ENCODE measurements around the gene RSPH1.

RSPH1 gene

DNA sequence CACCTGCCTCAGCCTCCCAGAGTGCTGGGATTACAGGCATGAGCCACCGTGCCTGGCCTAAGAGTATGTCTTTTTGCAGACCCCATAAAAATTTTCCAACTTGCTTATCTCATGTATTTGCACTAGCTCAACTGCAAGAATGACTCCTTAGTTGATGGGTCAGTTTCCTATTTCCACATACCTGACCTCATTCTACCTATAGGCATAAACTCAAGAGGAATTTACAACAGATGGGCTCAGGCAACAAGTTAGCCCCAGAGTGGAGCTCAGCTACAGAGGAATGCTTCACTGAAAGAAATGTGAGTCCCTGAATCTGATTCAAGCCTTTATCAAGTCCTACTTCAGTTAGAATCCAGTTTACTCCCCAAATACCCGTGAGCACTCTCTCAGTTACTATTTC is 12.3 kb upstream of the RSPH1 start:
- TF ChIP-seq, protein P1, sequence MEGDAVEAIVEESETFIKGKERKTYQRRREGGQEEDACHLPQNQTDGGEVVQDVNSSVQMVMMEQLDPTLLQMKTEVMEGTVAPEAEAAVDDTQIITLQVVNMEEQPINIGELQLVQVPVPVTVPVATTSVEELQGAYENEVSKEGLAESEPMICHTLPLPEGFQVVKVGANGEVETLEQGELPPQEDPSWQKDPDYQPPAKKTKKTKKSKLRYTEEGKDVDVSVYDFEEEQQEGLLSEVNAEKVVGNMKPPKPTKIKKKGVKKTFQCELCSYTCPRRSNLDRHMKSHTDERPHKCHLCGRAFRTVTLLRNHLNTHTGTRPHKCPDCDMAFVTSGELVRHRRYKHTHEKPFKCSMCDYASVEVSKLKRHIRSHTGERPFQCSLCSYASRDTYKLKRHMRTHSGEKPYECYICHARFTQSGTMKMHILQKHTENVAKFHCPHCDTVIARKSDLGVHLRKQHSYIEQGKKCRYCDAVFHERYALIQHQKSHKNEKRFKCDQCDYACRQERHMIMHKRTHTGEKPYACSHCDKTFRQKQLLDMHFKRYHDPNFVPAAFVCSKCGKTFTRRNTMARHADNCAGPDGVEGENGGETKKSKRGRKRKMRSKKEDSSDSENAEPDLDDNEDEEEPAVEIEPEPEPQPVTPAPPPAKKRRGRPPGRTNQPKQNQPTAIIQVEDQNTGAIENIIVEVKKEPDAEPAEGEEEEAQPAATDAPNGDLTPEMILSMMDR (IDR thresholded peaks at IDR 0.05; ENCODE audit: low read depth, low read length) = no peak
- H3K4me3 ChIP-seq (replicated peaks in 1 of 2; ENCODE audit: low read depth in 2 of 2, low read length in 2 of 2) = no peak overlapping the region
- DNase-seq (ENCODE audit: low read depth in 2 of 2) = no peak

DNA sequence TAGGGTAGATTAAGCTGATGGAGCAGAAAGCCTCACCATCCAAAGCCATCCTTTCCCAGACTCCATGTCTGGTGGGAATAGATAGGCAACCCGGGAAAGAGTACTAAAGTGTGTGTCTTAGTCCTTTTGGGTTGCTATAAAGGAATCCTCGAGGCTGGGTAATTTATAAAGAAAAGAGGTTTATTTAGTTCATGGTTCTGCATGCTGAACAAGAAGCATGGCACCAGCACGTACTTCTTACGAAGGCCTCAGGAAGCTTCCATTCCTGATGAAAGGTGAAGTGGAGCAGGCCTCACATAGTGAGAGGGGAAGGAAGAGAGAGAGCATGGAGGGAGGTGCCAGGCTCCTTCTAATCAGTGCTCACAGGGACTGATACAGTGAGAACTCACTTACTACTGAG is 11.4 kb upstream of the RSPH1 start:
- TF ChIP-seq, protein P1 (IDR thresholded peaks at IDR 0.05; ENCODE audit: low read depth, low read length) = no peak
- no peak overlapping the region for H3K4me3 ChIP-seq (replicated peaks in 1 of 2; ENCODE audit: low read depth in 2 of 2, low read length in 2 of 2)
- no peak for DNase-seq (ENCODE audit: low read depth in 2 of 2)

DNA sequence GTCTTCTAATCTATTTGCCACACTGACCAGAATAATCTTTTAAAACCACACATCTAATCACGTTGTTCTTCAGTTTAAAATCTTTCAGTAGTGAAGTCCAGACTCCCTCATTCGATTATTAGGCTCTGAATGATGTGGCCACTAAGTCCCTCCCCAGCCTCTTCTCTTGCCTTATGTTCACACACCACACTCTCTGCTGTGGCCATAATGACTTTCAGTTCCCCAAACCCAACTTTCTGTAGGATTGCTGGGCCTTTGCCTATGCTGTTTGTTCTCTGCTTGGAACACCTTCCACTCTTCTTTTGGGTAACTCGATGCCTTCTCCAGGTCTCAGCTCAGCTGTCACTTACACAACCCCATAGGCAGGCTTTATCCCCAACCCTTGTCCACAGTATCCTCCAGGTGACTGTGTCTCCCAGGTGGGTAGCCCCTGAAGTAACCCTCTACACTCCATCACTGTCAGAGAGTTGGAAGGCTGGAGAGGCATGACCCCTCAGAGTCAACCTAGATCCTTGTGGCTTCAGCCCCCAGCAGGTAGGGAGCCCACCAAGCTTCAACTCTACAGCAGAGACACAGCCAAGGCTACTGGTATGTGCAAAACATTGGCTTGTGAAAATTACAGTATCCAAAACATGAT is 9.2 kb upstream of the RSPH1 start:
- no peak overlapping the region for H3K4me3 ChIP-seq (replicated peaks in 1 of 2; ENCODE audit: low read depth in 2 of 2, low read length in 2 of 2)
- no peak for DNase-seq (ENCODE audit: low read depth in 2 of 2)
- TF ChIP-seq, protein P1 (IDR thresholded peaks at IDR 0.05; ENCODE audit: low read depth, low read length) = no peak

DNA sequence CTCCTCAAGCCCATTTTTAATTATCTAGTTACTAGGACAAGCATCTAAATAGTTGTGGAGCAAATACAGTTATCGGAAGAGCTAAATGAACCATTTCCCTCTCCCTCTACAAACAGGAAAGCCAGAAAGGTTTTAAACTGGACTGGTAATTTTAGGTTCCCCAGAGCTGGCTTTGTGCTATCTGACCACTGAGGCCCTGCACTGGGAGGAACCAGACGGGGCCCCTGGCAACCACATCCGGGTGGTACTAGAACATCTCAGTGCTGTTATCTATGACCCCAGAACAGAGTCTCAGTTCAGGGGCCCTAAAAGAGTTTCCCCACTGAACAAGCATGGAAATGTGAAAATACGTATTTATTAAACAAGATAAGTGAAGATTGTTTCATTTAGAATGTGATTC is 7.7 kb upstream of the RSPH1 start:
- no peak for DNase-seq (ENCODE audit: low read depth in 2 of 2)
- TF ChIP-seq, protein P1 (IDR thresholded peaks at IDR 0.05; ENCODE audit: low read depth, low read length) = no peak
- H3K4me3 ChIP-seq (replicated peaks in 1 of 2; ENCODE audit: low read depth in 2 of 2, low read length in 2 of 2) = no peak overlapping the region

DNA sequence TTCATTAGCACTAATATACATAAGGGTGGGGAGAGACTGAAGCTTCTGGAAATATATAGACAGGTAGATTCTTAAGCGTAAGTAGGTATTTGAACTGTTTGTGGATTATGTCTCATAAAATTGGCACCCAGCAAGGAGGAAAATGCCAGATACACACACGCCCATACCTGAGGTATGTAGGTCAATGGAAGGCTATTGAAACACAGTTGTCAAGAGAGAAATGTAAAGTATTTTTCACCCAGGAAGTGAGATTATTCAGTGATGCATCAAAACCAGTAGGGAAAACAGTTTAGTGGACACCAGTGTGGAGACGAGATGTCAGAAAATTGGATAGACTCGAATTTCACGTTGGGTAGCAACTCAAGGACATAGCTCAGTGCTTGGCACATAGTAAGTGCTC is 4.7 kb upstream of the RSPH1 start:
- DNase-seq (ENCODE audit: low read depth in 2 of 2) = no peak
- TF ChIP-seq, protein P1 (IDR thresholded peaks at IDR 0.05; ENCODE audit: low read depth, low read length) = no peak
- no peak overlapping the region for H3K4me3 ChIP-seq (replicated peaks in 1 of 2; ENCODE audit: low read depth in 2 of 2, low read length in 2 of 2)

DNA sequence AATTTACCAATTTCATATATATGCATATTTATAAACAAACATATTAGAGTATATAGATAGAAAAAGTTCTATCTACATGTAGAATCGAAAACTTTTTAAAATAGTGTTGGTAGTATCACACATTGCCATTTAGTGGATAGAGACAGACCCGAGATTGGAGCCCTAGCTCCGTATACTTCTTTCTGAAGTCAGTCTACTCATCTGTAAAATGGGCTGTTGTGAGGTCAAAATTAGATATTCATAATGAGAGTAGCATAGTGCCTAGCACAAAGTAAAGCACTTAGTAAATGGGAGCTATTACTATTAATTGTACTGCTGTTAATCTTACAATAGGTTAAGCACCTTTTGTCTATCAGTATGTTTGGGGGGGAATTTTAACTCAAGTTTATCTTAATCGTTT is 4.2 kb upstream of the RSPH1 start:
- TF ChIP-seq, protein P1 (IDR thresholded peaks at IDR 0.05; ENCODE audit: low read depth, low read length) = no peak
- DNase-seq (ENCODE audit: low read depth in 2 of 2) = no peak
- no peak overlapping the region for H3K4me3 ChIP-seq (replicated peaks in 1 of 2; ENCODE audit: low read depth in 2 of 2, low read length in 2 of 2)
